K562 treated with DMSO at 1 percent for 24 hours (cell line): Measurements from ENCODE around the gene AIF1L. TPM values are rescaled to one million over a fixed set of nuclear protein-coding genes. Genes with fewer than 3 reads are reported as not detected.

ENCODE experiments used
- total RNA-seq: library from RNA; unstranded; fragments of 300-600 nt; gene quantifications from 2 replicates; pipeline ENCODE4 v1.2.3, GENCODE V29; 2022; ENCODE audit warnings: low read depth; ENCODE audit not compliant: insufficient read depth

The AIF1L gene
- total RNA-seq = 1.8 and 1.9 TPM in 2 replicates

DNA sequence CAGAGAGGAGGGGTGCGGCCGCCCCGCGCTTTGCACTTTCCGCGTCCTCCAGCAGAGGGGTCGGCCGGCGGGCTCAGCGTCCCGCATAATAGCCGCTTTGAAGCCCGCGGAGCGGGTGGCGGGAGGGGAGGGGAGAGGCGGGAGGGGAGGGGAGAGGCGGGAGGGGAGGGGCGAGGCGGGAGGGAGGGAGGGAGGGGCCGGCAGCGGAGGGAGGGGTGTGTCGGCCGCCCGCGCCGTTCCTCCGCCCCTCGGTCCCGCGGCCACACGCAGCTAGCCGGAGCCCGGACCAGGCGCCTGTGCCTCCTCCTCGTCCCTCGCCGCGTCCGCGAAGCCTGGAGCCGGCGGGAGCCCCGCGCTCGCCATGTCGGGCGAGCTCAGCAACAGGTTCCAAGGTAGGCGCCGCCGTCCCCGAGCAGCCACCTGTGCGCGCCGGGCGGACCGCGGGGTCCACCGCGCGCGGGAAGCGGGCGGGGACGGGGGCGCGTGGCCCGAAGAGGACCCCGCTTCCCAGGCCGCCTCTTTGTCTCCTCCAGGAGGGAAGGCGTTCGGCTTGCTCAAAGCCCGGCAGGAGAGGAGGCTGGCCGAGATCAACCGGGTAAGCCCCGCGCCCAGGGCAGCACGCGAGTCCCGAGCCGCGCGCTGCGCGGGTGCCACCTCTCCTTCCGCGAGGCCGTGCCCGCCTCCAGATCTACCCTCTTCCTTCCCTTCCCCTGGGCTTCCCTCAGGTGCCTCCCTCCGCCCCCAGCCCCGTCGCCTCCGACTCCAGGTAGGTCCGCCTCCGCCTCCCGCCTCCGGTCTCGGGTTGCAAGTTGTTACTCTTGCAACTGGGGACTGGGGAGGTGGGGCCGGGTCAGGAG lies at the start of gene AIF1L:
AIF1L (plus strand) TSS at position 263 of the 857 bp plus-strand sequence; CDS start at position 362, 99 bp downstream.

DNA sequence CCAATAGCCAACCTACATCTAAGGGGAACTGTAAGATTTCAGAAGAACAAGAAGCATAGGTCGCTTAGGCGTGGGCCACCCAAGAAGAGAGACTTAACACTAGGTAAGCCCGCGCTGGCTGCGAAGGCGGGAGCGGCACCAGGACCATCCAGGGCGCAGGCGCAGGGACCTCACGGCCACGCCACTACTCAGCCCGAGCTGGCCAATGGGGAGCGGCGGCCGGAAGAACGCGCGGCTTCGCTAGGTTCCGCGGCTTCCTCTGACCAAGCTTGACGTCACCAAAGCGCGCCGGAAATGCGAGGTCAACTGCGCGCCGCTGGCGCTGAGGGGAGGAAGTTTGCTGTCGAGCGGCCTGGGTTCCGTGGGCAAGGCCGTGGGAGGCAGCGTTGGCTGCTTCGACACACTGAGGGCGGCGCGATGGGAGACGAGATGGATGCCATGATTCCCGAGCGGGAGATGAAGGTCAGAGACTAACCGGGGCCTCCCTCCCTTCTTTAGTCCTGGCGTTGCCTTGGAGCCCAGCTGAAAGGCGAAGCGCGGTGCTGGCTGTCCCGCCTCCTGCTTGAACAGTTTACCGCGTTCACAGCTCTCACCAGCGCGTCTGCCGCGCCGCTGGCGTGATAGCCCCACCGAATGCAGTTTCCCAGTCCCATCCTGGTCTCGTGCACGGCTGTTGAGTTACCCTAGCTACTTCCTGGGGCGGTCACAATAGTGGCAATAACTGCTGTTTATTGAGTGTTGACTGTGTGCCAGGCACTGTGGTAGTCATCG lies 29.1 kb downstream of the AIF1L start, which contains the start of gene NUP214:
NUP214 (plus strand) TSS at position 299 of the 771 bp plus-strand sequence; CDS start at position 418, 119 bp downstream.

Other genes with a start within 250 kb of the AIF1L start
- 0.81 and 0.89 TPM in 2 replicates for gene QRFP, start 199.7 kb upstream of the AIF1L start, total RNA-seq
- 0.21 TPM in 1 of 2 replicates, not detected in the other for gene FIBCD1, start 157.3 kb upstream of the AIF1L start, total RNA-seq
- 0.07 TPM in 1 of 2 replicates, not detected in the other for gene LAMC3, start 87.4 kb upstream of the AIF1L start, total RNA-seq
- 174 and 179 TPM in 2 replicates for gene NUP214, start 29.1 kb downstream of the AIF1L start, total RNA-seq
- gene FAM78A, start 180.0 kb downstream of the AIF1L start, total RNA-seq = 73.5 and 75.0 TPM in 2 replicates
- gene PLPP7, start 193.2 kb downstream of the AIF1L start, total RNA-seq = 3.1 and 3.6 TPM in 2 replicates